Endothelial cell of umbilical vein (primary cell): Measurements from ENCODE around the gene LYZL6. TPM values are rescaled to one million over a fixed set of nuclear protein-coding genes. Genes with fewer than 3 reads are reported as not detected.

Experiments
- BruUV-seq: library from RNA; stranded (reverse); fragments of 400-500 nt; replicated peaks from 2 replicates; lab custom pipeline; 2021; lab: Mats Ljungman, UMichigan
- CTCF ChIA-PET: fragments of 300-600, 350-600 bp; sonication (Branson Sonifier 250); formaldehyde crosslinking; loops from one replicate; lab custom pipeline; 2021; ENCODE audit warnings: antibody characterized with exemption, inconsistent platforms; lab: Charles Lee
- POLR2A ChIA-PET: fragments of 300-600, 350-600 bp; sonication (Branson Sonifier 250); formaldehyde crosslinking; loops from one replicate; lab custom pipeline; 2021; ENCODE audit warnings: antibody characterized with exemption, inconsistent platforms; lab: Charles Lee
- DNase-seq: peaks from one replicate; pipeline ENCODE4 v3.0.0-alpha.2; 2011; ENCODE audit warnings: low read depth, low spot score
- FAIRE-seq: peaks from 2 replicates; lab custom pipeline; 2011; peaks lifted over from hg19 to GRCh38; lab: Jason Lieb, UNC
- H2AFZ ChIP-seq: 2 replicates; pipeline ENCODE4 v1.6.0; 2012; ENCODE audit warnings: low read depth, low read length, control low read depth, inconsistent platforms
- H3K27ac ChIP-seq: 2 replicates; pipeline ENCODE4 v1.5.1; 2011; ENCODE audit warnings: low read depth, mild to moderate bottlenecking, control low read depth, low read length, moderate library complexity; ENCODE audit not compliant: insufficient read depth
- H3K27me3 ChIP-seq, 2 experiments: 2 replicates each; pipeline versions ENCODE4 v1.6.0 to v1.6.1; 2011; ENCODE audit warnings: low read length in 2 of 2, mixed read lengths in 1 of 2; ENCODE audit not compliant: control insufficient read depth in 2 of 2, insufficient read depth in 2 of 2
- H3K36me3 ChIP-seq, 2 experiments: 2 replicates in 1 of 2; 3 replicates in 1 of 2; pipeline ENCODE4 v1.5.1; 2011; ENCODE audit warnings: low read length in 2 of 2, mild to moderate bottlenecking in 1 of 2, moderate library complexity in 1 of 2; ENCODE audit not compliant: control insufficient read depth in 2 of 2, insufficient read depth in 2 of 2; ENCODE audit errors: extremely low read depth in 1 of 2
- H3K4me1 ChIP-seq: 3 replicates; pipeline ENCODE4 v1.5.1; 2011; ENCODE audit warnings: mild to moderate bottlenecking, low read length; ENCODE audit not compliant: control insufficient read depth, insufficient read depth; ENCODE audit errors: extremely low read depth
- H3K4me2 ChIP-seq: 2 replicates; pipeline ENCODE4 v1.6.1; 2011; ENCODE audit warnings: low read length, control low read depth, mixed read lengths; ENCODE audit not compliant: insufficient read depth
- H3K4me3 ChIP-seq, 3 experiments: fragments of 200-600 bp in 1 of 3; sonication (generic), shearing (Covaris generic) in 1 of 3; replicated peaks in 1 of 3; 2 replicates each; pipeline ENCODE4 v1.5.1; 2011 to 2016; ENCODE audit warnings: control low read depth in 3 of 3, low read length in 3 of 3, mild to moderate bottlenecking in 2 of 3, inconsistent platforms in 1 of 3, low read depth in 1 of 3, moderate library complexity in 1 of 3; ENCODE audit not compliant: insufficient read depth in 1 of 3
- H3K79me2 ChIP-seq: 2 replicates; pipeline ENCODE4 v1.6.0; 2012; ENCODE audit warnings: low read length, inconsistent platforms; ENCODE audit not compliant: control insufficient read depth, insufficient read depth
- H3K9ac ChIP-seq: replicated peaks from 2 replicates; pipeline ENCODE3; 2011; ENCODE audit warnings: low read length, control low read depth; ENCODE audit not compliant: insufficient read depth; ENCODE audit errors: extremely low read depth
- H3K9me1 ChIP-seq: replicated peaks from 3 replicates; pipeline ENCODE4 v1.6.0; 2011; ENCODE audit warnings: mild to moderate bottlenecking, low read length; ENCODE audit not compliant: control insufficient read depth, insufficient read depth; ENCODE audit errors: extremely low read depth
- H3K9me3 ChIP-seq: replicated peaks from 2 replicates; pipeline ENCODE4 v1.5.1; 2012; ENCODE audit warnings: low read length, inconsistent platforms; ENCODE audit not compliant: control insufficient read depth, insufficient read depth
- H4K20me1 ChIP-seq: replicated peaks from 2 replicates; pipeline ENCODE3; 2011; ENCODE audit warnings: mild to moderate bottlenecking, low read length; ENCODE audit not compliant: control insufficient read depth, insufficient read depth; ENCODE audit errors: extremely low read depth
- EZH2 ChIP-seq: IDR thresholded peaks from 2 replicates; pipeline ENCODE4 v1.6.1; 2012; ENCODE audit warnings: borderline replicate concordance, low read depth, mild to moderate bottlenecking, moderate library complexity, low read length, inconsistent platforms; ENCODE audit not compliant: severe bottlenecking
- FOS ChIP-seq: IDR thresholded peaks from 2 replicates; pipeline ENCODE4 v1.6.1; 2011; ENCODE audit warnings: mild to moderate bottlenecking, low read length, moderate library complexity, borderline replicate concordance; ENCODE audit not compliant: insufficient read depth
- GATA2 ChIP-seq: IDR thresholded peaks from 2 replicates; pipeline ENCODE4 v1.7.0; 2011; ENCODE audit warnings: low read depth, mild to moderate bottlenecking, moderate library complexity, mixed read lengths, low read length; ENCODE audit not compliant: insufficient read length, insufficient read depth
- JUN ChIP-seq: IDR thresholded peaks from 2 replicates; pipeline ENCODE4 v1.6.1; 2011; ENCODE audit warnings: borderline replicate concordance, low read depth; ENCODE audit not compliant: insufficient read length, insufficient read depth
- MAX ChIP-seq: IDR thresholded peaks from 2 replicates; pipeline ENCODE4 v1.6.1; 2011; ENCODE audit not compliant: insufficient read depth, insufficient read length
- MYC ChIP-seq: IDR thresholded peaks from one replicate; pipeline ENCODE4 v1.6.1; 2011; ENCODE audit warnings: mild to moderate bottlenecking, low read depth, low read length
- POLR2A ChIP-seq: IDR thresholded peaks from 2 replicates; pipeline ENCODE4 v1.6.1; 2012; ENCODE audit warnings: low read depth, mild to moderate bottlenecking, control low read depth, low read length
- POLR2AphosphoS5 ChIP-seq: IDR thresholded peaks from 2 replicates; pipeline ENCODE4 v1.6.1; 2012; ENCODE audit warnings: low read depth, mild to moderate bottlenecking, control low read depth, low read length, moderate library complexity; ENCODE audit not compliant: insufficient read depth
- dilution Hi-C: fragments of 300-500 bp; cut with MboI; formaldehyde crosslinking; loops from one replicate; pipeline ENCODE4 v1.15.0; 2019; ENCODE audit warnings: low sequenced_read_pairs; ENCODE audit not compliant: extremely low pct_ligation_motif_present
- intact Hi-C: fragments of 100-400 bp; cut with micrococcal nuclease; formaldehyde crosslinking; loops from one replicate; pipeline ENCODE4 v1.10.0; 2022
- polyA plus RNA-seq, 4 experiments: library from polyadenylated mRNA; depleted of rRNA in 3 of 4; stranded (reverse) in 3 of 4; unstranded in 1 of 4; fragments of >200 nt; gene quantifications; 2 replicates each; pipeline versions ENCODE4 v1.2.1 to v1.2.3, GENCODE V29; 2011 to 2012; ENCODE audit warnings: missing spikeins in 1 of 4
- total RNA-seq: library from RNA; stranded (reverse); gene quantifications from 2 replicates; pipeline ENCODE4 v1.2.3, GENCODE V29; 2021
- TF ChIP-seq, protein P1 (sequence below), 2 donors: IDR thresholded peaks; 1 replicate in 1 of 2; 2 replicates in 1 of 2; pipeline ENCODE4 v1.5.1; 2011; ENCODE audit warnings: low read length in 2 of 2, mild to moderate bottlenecking in 2 of 2, moderate library complexity in 2 of 2, control low read depth in 1 of 2, inconsistent platforms in 1 of 2, low read depth in 1 of 2; ENCODE audit not compliant: insufficient read depth in 1 of 2; ENCODE audit errors: extremely low read depth in 1 of 2

Gene LYZL6
- total and polyA plus RNA-seq, 2 donors (not counting 3 experiments of a cell fraction or from before 2014, with no cell fraction given): not detected

DNA sequence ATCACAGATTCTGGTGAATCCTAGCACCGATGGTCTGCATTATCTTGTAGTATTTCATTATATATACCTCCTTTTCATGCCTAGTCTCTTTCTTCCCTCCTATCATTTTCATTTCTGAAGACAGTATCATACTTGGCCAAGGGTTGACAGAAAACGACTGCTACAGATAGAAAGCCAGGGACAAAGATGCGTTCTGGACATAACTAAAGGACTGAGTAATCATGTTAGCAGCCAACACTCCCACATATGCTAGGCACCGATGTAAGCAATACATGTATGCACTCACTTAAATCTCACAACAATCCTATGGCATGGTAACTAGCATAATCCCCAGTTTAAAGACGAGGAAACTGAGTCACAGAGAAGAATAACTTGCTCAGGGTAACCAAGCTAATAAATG is 35.8 kb downstream of the LYZL6 start:
- Histone ChIP-seq H3K4me2 (no peak overlapping the region), H4K20me1 (no peaks in the 10 kb centered on the region), H3K79me2 (no peaks in the 10 kb centered on the region), H3K9me1 (no peaks in the 10 kb centered on the region), H3K9ac (no peak overlapping the region), H3K9me3 (no peaks in the 10 kb centered on the region), H3K4me1 (no peaks in the 10 kb centered on the region), H3K36me3 (no peaks in the 10 kb centered on the region), H2AFZ (no peak overlapping the region), H3K27me3 (no peaks in the 10 kb centered on the region), H3K4me3 (no peak overlapping the region), H3K27ac (no peak overlapping the region)
- TF ChIP-seq POLR2A (no peak), JUN (no peak), GATA2 (no peak), MYC (no peak), POLR2AphosphoS5 (no peak), FOS (no peak), EZH2 (no peak), MAX (no peak)
- TF ChIP-seq, protein P1, sequence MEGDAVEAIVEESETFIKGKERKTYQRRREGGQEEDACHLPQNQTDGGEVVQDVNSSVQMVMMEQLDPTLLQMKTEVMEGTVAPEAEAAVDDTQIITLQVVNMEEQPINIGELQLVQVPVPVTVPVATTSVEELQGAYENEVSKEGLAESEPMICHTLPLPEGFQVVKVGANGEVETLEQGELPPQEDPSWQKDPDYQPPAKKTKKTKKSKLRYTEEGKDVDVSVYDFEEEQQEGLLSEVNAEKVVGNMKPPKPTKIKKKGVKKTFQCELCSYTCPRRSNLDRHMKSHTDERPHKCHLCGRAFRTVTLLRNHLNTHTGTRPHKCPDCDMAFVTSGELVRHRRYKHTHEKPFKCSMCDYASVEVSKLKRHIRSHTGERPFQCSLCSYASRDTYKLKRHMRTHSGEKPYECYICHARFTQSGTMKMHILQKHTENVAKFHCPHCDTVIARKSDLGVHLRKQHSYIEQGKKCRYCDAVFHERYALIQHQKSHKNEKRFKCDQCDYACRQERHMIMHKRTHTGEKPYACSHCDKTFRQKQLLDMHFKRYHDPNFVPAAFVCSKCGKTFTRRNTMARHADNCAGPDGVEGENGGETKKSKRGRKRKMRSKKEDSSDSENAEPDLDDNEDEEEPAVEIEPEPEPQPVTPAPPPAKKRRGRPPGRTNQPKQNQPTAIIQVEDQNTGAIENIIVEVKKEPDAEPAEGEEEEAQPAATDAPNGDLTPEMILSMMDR (IDR thresholded peaks at IDR 0.05; ENCODE audit: extremely low read depth in 1 of 2, insufficient read depth in 1 of 2, low read depth in 1 of 2, low read length in 2 of 2): no peak
- intact Hi-C loops: no loop called here
- CTCF ChIA-PET: interaction anchor here (1.1 kb wide), 1 partner anchor 14 kb away, joined by 3 read pairs; no protein-coding TSS in a partner anchor
- BruUV-seq: no TSS peak
- POLR2A ChIA-PET: no interaction called here
- dilution Hi-C loops: no loop called here
- no peak for DNase-seq
- FAIRE-seq: no peak
